ENCODE measurements around the gene MTPN. TPM values are rescaled to one million over a fixed set of nuclear protein-coding genes. Genes with fewer than 3 reads are reported as not detected.

MTPN gene
- total RNA-seq, 1 donor from 2014 or later = 114 TPM

DNA sequence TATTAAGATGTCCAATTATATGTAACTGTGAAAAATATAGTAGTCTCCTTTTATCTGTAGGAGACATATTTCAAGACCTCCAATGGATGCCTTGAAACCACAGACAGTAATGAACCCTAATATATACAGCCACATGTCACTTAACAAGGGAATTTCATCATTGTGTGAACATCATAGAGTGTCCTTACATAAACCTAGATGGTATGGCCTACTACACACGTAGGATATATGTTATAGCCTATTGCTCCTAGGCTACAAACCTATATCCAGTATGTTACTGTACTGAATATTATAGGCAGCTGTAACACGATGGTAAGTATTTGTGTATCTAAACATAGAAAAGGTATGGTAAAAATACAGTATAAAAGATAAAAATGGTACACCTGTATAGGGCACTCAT lies 32.4 kb downstream of the MTPN start:
- no peaks in the 10 kb centered on the region for H3K27me3 Mint-ChIP-seq (ENCODE audit: low read depth)
- H3K9me3 Mint-ChIP-seq = no peaks in the 10 kb centered on the region
- no peak overlapping the region for H3K27ac Mint-ChIP-seq
- H3K36me3 Mint-ChIP-seq = peaks cover 15% of the 10 kb centered on the region
- TF ChIP-seq, protein P1, sequence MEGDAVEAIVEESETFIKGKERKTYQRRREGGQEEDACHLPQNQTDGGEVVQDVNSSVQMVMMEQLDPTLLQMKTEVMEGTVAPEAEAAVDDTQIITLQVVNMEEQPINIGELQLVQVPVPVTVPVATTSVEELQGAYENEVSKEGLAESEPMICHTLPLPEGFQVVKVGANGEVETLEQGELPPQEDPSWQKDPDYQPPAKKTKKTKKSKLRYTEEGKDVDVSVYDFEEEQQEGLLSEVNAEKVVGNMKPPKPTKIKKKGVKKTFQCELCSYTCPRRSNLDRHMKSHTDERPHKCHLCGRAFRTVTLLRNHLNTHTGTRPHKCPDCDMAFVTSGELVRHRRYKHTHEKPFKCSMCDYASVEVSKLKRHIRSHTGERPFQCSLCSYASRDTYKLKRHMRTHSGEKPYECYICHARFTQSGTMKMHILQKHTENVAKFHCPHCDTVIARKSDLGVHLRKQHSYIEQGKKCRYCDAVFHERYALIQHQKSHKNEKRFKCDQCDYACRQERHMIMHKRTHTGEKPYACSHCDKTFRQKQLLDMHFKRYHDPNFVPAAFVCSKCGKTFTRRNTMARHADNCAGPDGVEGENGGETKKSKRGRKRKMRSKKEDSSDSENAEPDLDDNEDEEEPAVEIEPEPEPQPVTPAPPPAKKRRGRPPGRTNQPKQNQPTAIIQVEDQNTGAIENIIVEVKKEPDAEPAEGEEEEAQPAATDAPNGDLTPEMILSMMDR (IDR thresholded peaks at IDR 0.05; ENCODE audit: unreplicated experiment) = no peak
- no peak overlapping the region for H3K4me3 Mint-ChIP-seq
- peaks cover 40% of the 10 kb centered on the region for H3K4me1 Mint-ChIP-seq
- DNase-seq (ENCODE audit: low spot score in 2 of 2, unreplicated experiment in 2 of 2) = no peak

DNA sequence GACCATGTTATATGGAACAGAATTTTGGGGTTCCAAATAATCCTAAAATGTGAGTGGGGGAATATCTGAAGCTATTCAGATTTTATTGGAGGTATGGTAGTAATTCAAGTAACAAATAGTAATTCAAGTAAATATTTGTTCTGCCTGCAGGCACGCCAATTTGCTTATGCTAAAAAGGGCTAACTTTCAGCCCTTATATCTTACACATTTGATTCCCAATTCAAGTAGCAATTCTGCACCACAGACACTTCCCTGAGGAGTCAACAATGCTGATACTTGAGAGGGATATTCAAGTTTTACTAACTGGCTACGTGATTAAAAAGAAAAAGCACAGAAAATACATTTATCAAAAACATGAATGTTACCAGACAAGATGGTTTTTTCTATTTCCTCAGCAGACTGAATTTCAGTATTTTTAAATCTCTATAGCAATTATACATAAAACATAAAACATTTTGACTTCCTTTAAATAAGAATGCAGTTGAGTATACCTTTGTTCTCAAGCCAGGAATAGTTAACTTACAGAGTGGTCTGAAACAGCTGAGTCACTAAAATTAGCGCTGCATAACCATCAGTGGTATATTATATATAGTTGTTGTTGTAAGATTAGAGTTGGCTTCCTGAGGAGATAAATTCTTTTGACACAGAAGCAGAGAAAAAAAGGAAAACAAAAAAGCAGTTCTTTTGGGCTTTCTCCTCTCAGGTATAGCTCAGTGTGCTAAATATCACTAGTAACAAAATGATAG lies 33.9 kb downstream of the MTPN start:
- TF ChIP-seq, protein P1 (IDR thresholded peaks at IDR 0.05; ENCODE audit: unreplicated experiment) = no peak
- H3K36me3 Mint-ChIP-seq = peaks cover 9% of the 10 kb centered on the region
- no peak for DNase-seq (ENCODE audit: low spot score in 2 of 2, unreplicated experiment in 2 of 2)
- H3K4me1 Mint-ChIP-seq = peaks cover 48% of the 10 kb centered on the region
- H3K9me3 Mint-ChIP-seq = no peaks in the 10 kb centered on the region
- no peaks in the 10 kb centered on the region for H3K27me3 Mint-ChIP-seq (ENCODE audit: low read depth)
- H3K4me3 Mint-ChIP-seq = no peak overlapping the region
- peak overlapping the region; percentile 81 for H3K27ac Mint-ChIP-seq

- no peaks in the 10 kb centered on the region for H3K27me3 Mint-ChIP-seq (ENCODE audit: low read depth)
- H3K4me3 Mint-ChIP-seq = no peak overlapping the region
- H3K9me3 Mint-ChIP-seq = no peaks in the 10 kb centered on the region
- H3K27ac Mint-ChIP-seq = peak overlapping the region; percentile 81
- TF ChIP-seq, protein P1 (IDR thresholded peaks at IDR 0.05; ENCODE audit: unreplicated experiment) = no peak
- H3K4me1 Mint-ChIP-seq = peaks cover 50% of the 10 kb centered on the region
- H3K36me3 Mint-ChIP-seq = peaks cover 6% of the 10 kb centered on the region
- no peak for DNase-seq (ENCODE audit: low spot score in 2 of 2, unreplicated experiment in 2 of 2)
These were observed 34.5 kb downstream of the MTPN start for GRCh38 chr7:135942614-135943013.

- H3K4me3 Mint-ChIP-seq = no peak overlapping the region
- TF ChIP-seq, protein P1 (IDR thresholded peaks at IDR 0.05; ENCODE audit: unreplicated experiment) = no peak
- H3K27ac Mint-ChIP-seq = no peak overlapping the region
- DNase-seq (ENCODE audit: low spot score in 2 of 2, unreplicated experiment in 2 of 2) = no peak
- no peaks in the 10 kb centered on the region for H3K27me3 Mint-ChIP-seq (ENCODE audit: low read depth)
- peaks cover 3% of the 10 kb centered on the region for H3K36me3 Mint-ChIP-seq
- H3K4me1 Mint-ChIP-seq = peaks cover 69% of the 10 kb centered on the region
- H3K9me3 Mint-ChIP-seq = no peaks in the 10 kb centered on the region
These were observed 36.8 kb downstream of the MTPN start for GRCh38 chr7:135940077-135941075.

GRCh38 chr7:135939261-135939812 lies 37.8 kb downstream of the MTPN start:
- TF ChIP-seq, protein P1 (IDR thresholded peaks at IDR 0.05; ENCODE audit: unreplicated experiment) = no peak
- Mint-ChIP-seq H3K4me3 (no peak overlapping the region), H3K36me3 (peaks cover 3% of the 10 kb centered on the region), H3K27me3 (ENCODE audit: low read depth) (no peaks in the 10 kb centered on the region), H3K9me3 (no peaks in the 10 kb centered on the region), H3K27ac (peak overlapping the region; percentile 89), H3K4me1 (peaks cover 77% of the 10 kb centered on the region)
- DNase-seq (ENCODE audit: low spot score in 2 of 2, unreplicated experiment in 2 of 2) = no peak

Measured in mesothelial cell of epicardium (in vitro differentiated cells).